Measurements from ENCODE around the gene PPM1D. TPM values are rescaled to one million over a fixed set of nuclear protein-coding genes. Genes with fewer than 3 reads are reported as not detected.

PPM1D gene
- total and polyA plus RNA-seq, 12 donors = 3.1 to 10.6 (median 7.5) TPM

- Histone ChIP-seq H3K27ac (no peak overlapping the region), H3K36me3 (peaks cover 0 to 42% (median 10%) of the 10 kb centered on the region in 9 donors), H3K4me1 (no peaks in the 10 kb centered on the region), H3K27me3 (no peaks in the 10 kb centered on the region), H3K4me3 (no peak overlapping the region), H3K9me3 (no peaks in the 10 kb centered on the region)
- no peak for DNase-seq
- WGBS, 2 donors = 80 to 89% methylated on average over 2 of the region's 2 CpGs
- no peak for ATAC-seq
- intact Hi-C loops (cut with DNase I) = loop anchor here in 2 of 10 donors (10.0 kb wide), 3 partner anchors 672 to 702 kb away; no protein-coding TSS in a partner anchor
- TF ChIP-seq CTCF (IDR thresholded peaks at IDR 0.05) = no peak
Observed at GRCh38 chr17:60712675-60713074, 112.7 kb downstream of the PPM1D start.

- DNase-seq = no peak
- Histone ChIP-seq H3K27me3 (no peaks in the 10 kb centered on the region), H3K4me1 (no peaks in the 10 kb centered on the region), H3K9me3 (no peaks in the 10 kb centered on the region), H3K4me3 (no peak overlapping the region), H3K27ac (no peak overlapping the region), H3K36me3 (peaks cover 0 to 36% (median 10%) of the 10 kb centered on the region in 9 donors)
- ATAC-seq = no peak
- intact Hi-C loops (cut with DNase I) = loop anchor here in 2 of 10 donors (10.0 kb wide), 3 partner anchors 671 to 701 kb away; no protein-coding TSS in a partner anchor
- 98 to 99% methylated on average over 2 of the region's 2 CpGs for WGBS, 2 donors
- no peak for TF ChIP-seq CTCF (IDR thresholded peaks at IDR 0.05)
Observed at GRCh38 chr17:60713608-60714007, 113.6 kb downstream of the PPM1D start.

Other genes starting within 250 kb of the PPM1D start
- gene USP32, start 208.1 kb upstream of the PPM1D start, total RNA-seq = 10 to 100 TPM; 23.3 to 38.6 (median 30.2) TPM
- 10 to 100 TPM; 13.3 to 13.7 TPM for gene USP32, start 208.1 kb upstream of the PPM1D start, polyA plus RNA-seq
- gene CHCT1, start 177.7 kb upstream of the PPM1D start, total RNA-seq = under 1 TPM in 1 of 10 donors, not detected in 9; 0.44 TPM
- gene CHCT1, start 177.7 kb upstream of the PPM1D start, polyA plus RNA-seq = not detected
- gene APPBP2, start 74.0 kb upstream of the PPM1D start, total RNA-seq = 10 to 100 TPM; 12.5 to 22.8 (median 17.9) TPM
- gene APPBP2, start 74.0 kb upstream of the PPM1D start, polyA plus RNA-seq = 1 to 10 TPM; 4.6 to 4.9 TPM
- 10 to 100 TPM; 14.1 to 21.8 (median 17.8) TPM for gene BCAS3, start 77.7 kb downstream of the PPM1D start, total RNA-seq
- 1 to 10 TPM; 6.1 TPM for gene BCAS3, start 77.7 kb downstream of the PPM1D start, polyA plus RNA-seq